ENCODE results near the gene HES5. TPM values are rescaled to one million over a fixed set of nuclear protein-coding genes. Genes with fewer than 3 reads are reported as not detected.

The HES5 gene
- total and polyA plus RNA-seq, 2 donors (not counting 1 experiment from before 2014, with no cell fraction given), result not detected

DNA sequence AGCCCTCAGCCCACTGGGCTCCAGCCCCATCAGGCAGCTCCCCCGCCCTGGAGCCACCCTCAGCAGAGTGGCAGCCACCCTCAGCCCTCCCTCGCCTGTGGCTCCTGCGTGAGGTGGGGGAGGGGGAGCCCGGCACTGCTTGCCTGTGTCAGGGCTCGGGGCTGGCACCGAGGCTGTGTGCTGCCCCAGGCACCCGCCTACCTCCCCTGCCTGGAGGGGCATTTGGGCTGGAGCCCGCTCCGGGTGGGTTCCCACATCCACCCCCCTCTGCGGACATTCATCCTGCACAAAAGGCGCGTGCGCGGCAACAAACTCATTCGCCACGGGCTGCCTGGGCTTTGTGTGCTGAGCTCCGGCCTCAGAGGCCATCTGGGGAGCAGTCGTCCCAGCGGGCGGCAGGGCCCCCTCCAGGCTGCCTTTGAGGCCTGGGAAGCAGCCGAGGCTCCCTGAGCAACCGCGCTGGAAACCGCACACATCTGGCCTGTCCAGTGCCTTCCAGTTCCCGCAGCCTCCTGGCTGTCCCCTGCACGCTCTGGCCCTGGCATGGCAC is 13.6 kb upstream of the HES5 start:
- no peak overlapping the region for H3K4me2 ChIP-seq (ENCODE audit: extremely low read depth, insufficient read depth, low read length)
- no peaks in the 10 kb centered on the region for H3K27me3 ChIP-seq (ENCODE audit: control insufficient read depth, insufficient read depth, low read length)
- H3K79me2 ChIP-seq (ENCODE audit: control insufficient read depth, insufficient read depth, low read length), result no peaks in the 10 kb centered on the region
- H2AFZ ChIP-seq (ENCODE audit: low read length), result no peak overlapping the region
- H3K4me3 ChIP-seq (replicated peaks in 1 of 4; ENCODE audit: control extremely low read depth in 1 of 4, insufficient read depth in 1 of 4, low read depth in 3 of 4, low read length in 4 of 4), result no peak overlapping the region
- H3K4me1 ChIP-seq (ENCODE audit: control insufficient read depth, extremely low read depth, insufficient read depth, low read length), result peaks cover 9% of the 10 kb centered on the region
- H4K20me1 ChIP-seq (ENCODE audit: control insufficient read depth, extremely low read depth, insufficient read depth, low read length), result no peaks in the 10 kb centered on the region
- no peak overlapping the region for H3K27ac ChIP-seq (ENCODE audit: insufficient read depth, low read length)
- TF ChIP-seq, protein P1, sequence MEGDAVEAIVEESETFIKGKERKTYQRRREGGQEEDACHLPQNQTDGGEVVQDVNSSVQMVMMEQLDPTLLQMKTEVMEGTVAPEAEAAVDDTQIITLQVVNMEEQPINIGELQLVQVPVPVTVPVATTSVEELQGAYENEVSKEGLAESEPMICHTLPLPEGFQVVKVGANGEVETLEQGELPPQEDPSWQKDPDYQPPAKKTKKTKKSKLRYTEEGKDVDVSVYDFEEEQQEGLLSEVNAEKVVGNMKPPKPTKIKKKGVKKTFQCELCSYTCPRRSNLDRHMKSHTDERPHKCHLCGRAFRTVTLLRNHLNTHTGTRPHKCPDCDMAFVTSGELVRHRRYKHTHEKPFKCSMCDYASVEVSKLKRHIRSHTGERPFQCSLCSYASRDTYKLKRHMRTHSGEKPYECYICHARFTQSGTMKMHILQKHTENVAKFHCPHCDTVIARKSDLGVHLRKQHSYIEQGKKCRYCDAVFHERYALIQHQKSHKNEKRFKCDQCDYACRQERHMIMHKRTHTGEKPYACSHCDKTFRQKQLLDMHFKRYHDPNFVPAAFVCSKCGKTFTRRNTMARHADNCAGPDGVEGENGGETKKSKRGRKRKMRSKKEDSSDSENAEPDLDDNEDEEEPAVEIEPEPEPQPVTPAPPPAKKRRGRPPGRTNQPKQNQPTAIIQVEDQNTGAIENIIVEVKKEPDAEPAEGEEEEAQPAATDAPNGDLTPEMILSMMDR (conservative IDR thresholded peaks at IDR 0.05 in 1 of 2, IDR thresholded peaks at IDR 0.05 in 1 of 2; ENCODE audit: low read depth in 1 of 2, low read length in 2 of 2), result no peak
- TF ChIP-seq EZH2 (IDR thresholded peaks at IDR 0.05; ENCODE audit: low read length, missing control alignments), result no peak
- H3K9me3 ChIP-seq (ENCODE audit: control insufficient read depth, insufficient read depth, low read depth, low read length), result no peaks in the 10 kb centered on the region
- DNase-seq (ENCODE audit: low read depth in 2 of 2), result peak; percentile 27 to 37
- H3K9ac ChIP-seq (ENCODE audit: insufficient read depth, low read length), result peak overlapping the region; percentile 2
- no peaks in the 10 kb centered on the region for H3K36me3 ChIP-seq (ENCODE audit: control insufficient read depth, insufficient read depth, low read length)

DNA sequence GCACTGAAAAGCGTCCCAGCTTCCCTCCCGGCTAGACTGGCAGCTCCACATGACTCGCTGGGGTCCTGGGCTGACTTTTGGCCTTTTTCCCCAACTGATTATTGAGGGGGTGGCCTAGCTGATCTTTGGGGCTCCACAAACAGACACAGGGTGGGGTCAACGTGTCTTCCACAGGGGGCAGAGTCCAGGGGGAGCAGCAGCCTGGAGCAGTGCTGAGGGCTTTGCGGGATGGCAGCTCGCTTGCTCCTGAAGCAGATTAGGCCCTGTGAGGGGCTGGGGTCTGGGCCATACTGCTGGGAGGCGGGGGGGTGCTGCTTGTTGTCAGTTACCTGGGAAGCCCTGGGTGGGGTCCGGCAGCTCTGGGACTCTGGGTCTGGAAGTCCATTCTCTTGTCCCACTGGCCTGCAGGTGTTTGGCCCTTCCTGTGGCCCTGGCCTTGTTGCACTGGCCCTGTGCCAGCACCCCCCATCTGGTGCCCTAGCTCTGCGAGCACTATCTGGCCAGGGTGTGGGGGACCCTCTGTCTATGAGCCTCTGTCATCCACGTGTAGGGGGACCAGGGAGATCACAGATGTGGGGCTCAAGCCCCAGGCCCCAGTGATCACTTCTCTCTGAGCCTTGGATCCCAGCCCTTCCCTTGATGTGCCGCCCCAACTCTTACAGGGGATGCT is 12.3 kb upstream of the HES5 start:
- H3K9ac ChIP-seq (ENCODE audit: insufficient read depth, low read length), result no peak overlapping the region
- no peak overlapping the region for H3K4me2 ChIP-seq (ENCODE audit: extremely low read depth, insufficient read depth, low read length)
- no peak overlapping the region for H3K27ac ChIP-seq (ENCODE audit: insufficient read depth, low read length)

GRCh38 chr1:2541619-2542245 is 11.7 kb upstream of the HES5 start:
- TF ChIP-seq EZH2 (IDR thresholded peaks at IDR 0.05; ENCODE audit: low read length, missing control alignments), result no peak
- no peaks in the 10 kb centered on the region for H4K20me1 ChIP-seq (ENCODE audit: control insufficient read depth, extremely low read depth, insufficient read depth, low read length)
- no peaks in the 10 kb centered on the region for H3K9me3 ChIP-seq (ENCODE audit: control insufficient read depth, insufficient read depth, low read depth, low read length)
- no peak for DNase-seq (ENCODE audit: low read depth in 2 of 2)
- no peaks in the 10 kb centered on the region for H3K27me3 ChIP-seq (ENCODE audit: control insufficient read depth, insufficient read depth, low read length)
- H3K4me1 ChIP-seq (ENCODE audit: control insufficient read depth, extremely low read depth, insufficient read depth, low read length), result peaks cover 2% of the 10 kb centered on the region
- H3K4me2 ChIP-seq (ENCODE audit: extremely low read depth, insufficient read depth, low read length), result no peak overlapping the region
- H3K79me2 ChIP-seq (ENCODE audit: control insufficient read depth, insufficient read depth, low read length), result no peaks in the 10 kb centered on the region
- H3K36me3 ChIP-seq (ENCODE audit: control insufficient read depth, insufficient read depth, low read length), result no peaks in the 10 kb centered on the region
- H3K4me3 ChIP-seq (replicated peaks in 1 of 4; ENCODE audit: control extremely low read depth in 1 of 4, insufficient read depth in 1 of 4, low read depth in 3 of 4, low read length in 4 of 4), result no peak overlapping the region
- no peak overlapping the region for H3K27ac ChIP-seq (ENCODE audit: insufficient read depth, low read length)
- H2AFZ ChIP-seq (ENCODE audit: low read length), result no peak overlapping the region
- H3K9ac ChIP-seq (ENCODE audit: insufficient read depth, low read length), result no peak overlapping the region

More for the DNA sequence above, 12.3 kb upstream of the HES5 start:
- H3K4me3 ChIP-seq (replicated peaks in 1 of 4; ENCODE audit: control extremely low read depth in 1 of 4, insufficient read depth in 1 of 4, low read depth in 3 of 4, low read length in 4 of 4), result no peak overlapping the region
- H4K20me1 ChIP-seq (ENCODE audit: control insufficient read depth, extremely low read depth, insufficient read depth, low read length), result no peaks in the 10 kb centered on the region
- DNase-seq (ENCODE audit: low read depth in 2 of 2), result no peak
- TF ChIP-seq, protein P1 (conservative IDR thresholded peaks at IDR 0.05 in 1 of 2, IDR thresholded peaks at IDR 0.05 in 1 of 2; ENCODE audit: low read depth in 1 of 2, low read length in 2 of 2), result no peak
- no peak for TF ChIP-seq EZH2 (IDR thresholded peaks at IDR 0.05; ENCODE audit: low read length, missing control alignments)
- peaks cover 2% of the 10 kb centered on the region for H3K4me1 ChIP-seq (ENCODE audit: control insufficient read depth, extremely low read depth, insufficient read depth, low read length)
- no peaks in the 10 kb centered on the region for H3K36me3 ChIP-seq (ENCODE audit: control insufficient read depth, insufficient read depth, low read length)
- H3K79me2 ChIP-seq (ENCODE audit: control insufficient read depth, insufficient read depth, low read length), result no peaks in the 10 kb centered on the region
- H3K27me3 ChIP-seq (ENCODE audit: control insufficient read depth, insufficient read depth, low read length), result no peaks in the 10 kb centered on the region
- no peaks in the 10 kb centered on the region for H3K9me3 ChIP-seq (ENCODE audit: control insufficient read depth, insufficient read depth, low read depth, low read length)
- H2AFZ ChIP-seq (ENCODE audit: low read length), result no peak overlapping the region

Data from fibroblast of lung (primary cell).